ENCODE measurements around the gene IQGAP3. TPM values are rescaled to one million over a fixed set of nuclear protein-coding genes. Genes with fewer than 3 reads are reported as not detected.

Gene IQGAP3
- total and polyA plus RNA-seq, 2 of the 4 experiments (the other 2 are of a cell fraction), result 12.5 to 13.6 TPM

GRCh38 chr1:156546267-156546666 is 26.1 kb downstream of the IQGAP3 start:
- ChIA-PET CTCF (no interaction called here), POLR2A (ENCODE audit: unreplicated experiment) (no interaction called here)
- Histone ChIP-seq H4K91ac (ENCODE audit: insufficient read depth, low read depth, low read length) (no peak overlapping the region), H2BK15ac (ENCODE audit: low read depth, low read length) (no peak overlapping the region), H3K4me2 (ENCODE audit: low read depth, low read length) (no peak overlapping the region), H2AK5ac (ENCODE audit: low read depth, low read length) (no peak overlapping the region), H3K18ac (ENCODE audit: low read depth, low read length) (no peak overlapping the region), H3K14ac (replicated peaks; ENCODE audit: low read depth, low read length) (no peak overlapping the region), H4K8ac (ENCODE audit: low read depth in 2 of 2, low read length in 2 of 2) (no peak overlapping the region), H2BK5ac (ENCODE audit: low read depth, low read length, poor library complexity, severe bottlenecking) (no peak overlapping the region), H3K4me1 (ENCODE audit: control insufficient read depth, insufficient read depth, low read length) (no peaks in the 10 kb centered on the region), H3K27me3 (ENCODE audit: control insufficient read depth, insufficient read depth, low read length) (no peaks in the 10 kb centered on the region), H3K4ac (ENCODE audit: low read depth, low read length) (no peak overlapping the region), H2BK20ac (ENCODE audit: low read depth, low read length) (no peak overlapping the region), H3K23ac (ENCODE audit: low read depth, low read length) (no peak overlapping the region), H4K20me1 (ENCODE audit: insufficient read depth, low read length) (no peaks in the 10 kb centered on the region), H3K9me1 (ENCODE audit: insufficient read depth, low read length) (peaks cover 4% of the 10 kb centered on the region; the same call in 1 of the 2 replicates), H2BK120ac (ENCODE audit: low read depth, low read length) (no peak overlapping the region), H3K56ac (ENCODE audit: extremely low read depth, insufficient read depth, low read length) (no peak overlapping the region), H3K36me3 (ENCODE audit: control insufficient read depth, insufficient read depth, low read length) (peaks cover 16% of the 10 kb centered on the region), H3K4me3 (ENCODE audit: insufficient read depth, low read depth, low read length) (no peak overlapping the region), H3K79me1 (ENCODE audit: low read depth in 1 of 2, low read length in 2 of 2) (peaks cover 0 to 2% of the 10 kb centered on the region in 2 experiments; a peak in 1 of 4 replicates), H3K9ac (ENCODE audit: low read depth, low read length) (no peak overlapping the region), H3K27ac (ENCODE audit: insufficient read depth, low read length) (no peak overlapping the region), H2AFZ (replicated peaks; ENCODE audit: low read length, poor library complexity) (no peak overlapping the region), H2AK9ac (replicated peaks; ENCODE audit: low read depth, low read length, poor library complexity) (no peak overlapping the region), H4K5ac (ENCODE audit: low read depth, low read length) (no peak overlapping the region), H3K9me3 (ENCODE audit: control insufficient read depth, insufficient read depth, low read length) (no peaks in the 10 kb centered on the region)
- DNase-seq (no peak), ATAC-seq (ENCODE audit: low read depth) (no peak)
- in situ Hi-C loops (cut with MboI; ENCODE audit: low sequenced_read_pairs) (no loop called here), dilution Hi-C loops (cut with HindIII; ENCODE audit: low sequenced_read_pairs, unreplicated experiment) (no loop called here), intact Hi-C loops (cut with micrococcal nuclease) (no loop called here)
- 100% methylated on average over 1 of the region's 3 CpGs; no CpG with 5 or more reads in 1 of the 2 experiments for WGBS, 2 experiments (ENCODE audit: extremely low coverage in 2 of 2, insufficient read length in 1 of 2)
- no peak for TF ChIP-seq USF2 (IDR thresholded peaks at IDR 0.05; ENCODE audit: low read depth, low read length)
- no peak for TF ChIP-seq BHLHE40 (IDR thresholded peaks at IDR 0.05; ENCODE audit: low read depth, low read length)
- TF ChIP-seq SMC3 (IDR thresholded peaks at IDR 0.05; ENCODE audit: low read depth, low read length), result no peak
- TF ChIP-seq POLR2A (IDR thresholded peaks at IDR 0.05; ENCODE audit: low read depth, low read length), result no peak
- TF ChIP-seq, protein P1, sequence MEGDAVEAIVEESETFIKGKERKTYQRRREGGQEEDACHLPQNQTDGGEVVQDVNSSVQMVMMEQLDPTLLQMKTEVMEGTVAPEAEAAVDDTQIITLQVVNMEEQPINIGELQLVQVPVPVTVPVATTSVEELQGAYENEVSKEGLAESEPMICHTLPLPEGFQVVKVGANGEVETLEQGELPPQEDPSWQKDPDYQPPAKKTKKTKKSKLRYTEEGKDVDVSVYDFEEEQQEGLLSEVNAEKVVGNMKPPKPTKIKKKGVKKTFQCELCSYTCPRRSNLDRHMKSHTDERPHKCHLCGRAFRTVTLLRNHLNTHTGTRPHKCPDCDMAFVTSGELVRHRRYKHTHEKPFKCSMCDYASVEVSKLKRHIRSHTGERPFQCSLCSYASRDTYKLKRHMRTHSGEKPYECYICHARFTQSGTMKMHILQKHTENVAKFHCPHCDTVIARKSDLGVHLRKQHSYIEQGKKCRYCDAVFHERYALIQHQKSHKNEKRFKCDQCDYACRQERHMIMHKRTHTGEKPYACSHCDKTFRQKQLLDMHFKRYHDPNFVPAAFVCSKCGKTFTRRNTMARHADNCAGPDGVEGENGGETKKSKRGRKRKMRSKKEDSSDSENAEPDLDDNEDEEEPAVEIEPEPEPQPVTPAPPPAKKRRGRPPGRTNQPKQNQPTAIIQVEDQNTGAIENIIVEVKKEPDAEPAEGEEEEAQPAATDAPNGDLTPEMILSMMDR (conservative IDR thresholded peaks at IDR 0.05; ENCODE audit: low read depth, low read length), result no peak
- no peak for TF ChIP-seq MAZ (IDR thresholded peaks at IDR 0.05; ENCODE audit: borderline replicate concordance, low read depth, low read length)
- TF ChIP-seq RCOR1 (IDR thresholded peaks at IDR 0.05; ENCODE audit: insufficient replicate concordance, low read length), result no peak
- no peak for TF ChIP-seq ELK1 (IDR thresholded peaks at IDR 0.05; ENCODE audit: borderline replicate concordance, low read depth, low read length)
- TF ChIP-seq CEBPB (IDR thresholded peaks at IDR 0.05; ENCODE audit: low read depth, low read length), result no peak
- no peak for TF ChIP-seq RFX5 (IDR thresholded peaks at IDR 0.05; ENCODE audit: low read depth, low read length)
- no peak for TF ChIP-seq MAFK (IDR thresholded peaks at IDR 0.05; ENCODE audit: low read depth, low read length)
- TF ChIP-seq RAD21 (IDR thresholded peaks at IDR 0.05; ENCODE audit: low read length), result no peak
- TF ChIP-seq MXI1 (IDR thresholded peaks at IDR 0.05; ENCODE audit: borderline replicate concordance, low read depth, low read length), result no peak
- no peak for TF ChIP-seq NFE2L2 (IDR thresholded peaks at IDR 0.05; ENCODE audit: low read depth, low read length)
- no peak for TF ChIP-seq FOS (IDR thresholded peaks at IDR 0.05; ENCODE audit: low read depth, low read length)
- TF ChIP-seq CHD1 (IDR thresholded peaks at IDR 0.05; ENCODE audit: low read depth, low read length), result no peak
- BruUV-seq (replicated peaks), result no TSS peak
